ENCODE results near the gene SHISA6.

DNA sequence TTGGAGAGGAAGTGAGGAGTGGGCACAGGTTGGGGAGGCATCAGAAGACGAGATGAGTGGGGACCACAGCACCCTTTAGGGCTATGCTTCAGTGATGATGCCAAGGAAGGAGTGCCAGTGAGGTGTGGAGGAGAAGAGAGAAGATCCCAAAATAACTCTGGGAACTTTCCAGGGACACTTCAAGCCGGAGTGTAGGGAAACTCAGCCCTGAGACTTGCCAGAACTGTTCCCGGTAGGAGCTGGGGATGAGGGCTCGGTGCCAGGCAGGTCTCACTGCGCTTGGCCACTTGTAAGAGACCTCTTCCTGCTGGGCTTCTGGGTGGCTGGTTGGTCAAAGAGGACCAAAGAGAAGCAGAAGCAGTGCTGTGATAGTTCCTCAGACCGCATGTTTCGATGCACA, 63.6 kb downstream of the SHISA6 start:
- TF ChIP-seq CTCF (IDR thresholded peaks at IDR 0.05): no peak
- TF ChIP-seq POLR2A (IDR thresholded peaks at IDR 0.05): no peak

All from heart left ventricle (tissue), 13 donors.